ENCODE results near the gene SRGAP3.

SRGAP3 gene

GRCh38 chr3:9198261-9198660 lies 51.2 kb downstream of the SRGAP3 start:
- no peaks in the 10 kb centered on the region for H3K9me3 ChIP-seq
- no peak for DNase-seq (ENCODE audit: low spot score in 2 of 2)
- H3K36me3 ChIP-seq (replicated peaks) = no peaks in the 10 kb centered on the region
- in situ Hi-C loops (cut with MboI; ENCODE audit: low sequenced_read_pairs) = no loop called here
- no peaks in the 10 kb centered on the region for H3K27me3 ChIP-seq (ENCODE audit: low read depth)
- H3K4me3 ChIP-seq = no peak overlapping the region
- H3K4me1 ChIP-seq = peaks cover 11% of the 10 kb centered on the region

GRCh38 chr3:9196020-9196419 lies 53.4 kb downstream of the SRGAP3 start:
- no peaks in the 10 kb centered on the region for H3K9me3 ChIP-seq
- H3K36me3 ChIP-seq (replicated peaks) = no peaks in the 10 kb centered on the region
- no peaks in the 10 kb centered on the region for H3K4me1 ChIP-seq
- DNase-seq (ENCODE audit: low spot score in 2 of 2) = peak in 1 of 2 experiments; percentile 47
- H3K27me3 ChIP-seq (ENCODE audit: low read depth) = no peaks in the 10 kb centered on the region
- H3K4me3 ChIP-seq = no peak overlapping the region
- in situ Hi-C loops (cut with MboI; ENCODE audit: low sequenced_read_pairs) = no loop called here

GRCh38 chr3:9195390-9195789 lies 54.1 kb downstream of the SRGAP3 start:
- in situ Hi-C loops (cut with MboI; ENCODE audit: low sequenced_read_pairs) = no loop called here
- Histone ChIP-seq H3K9me3 (no peaks in the 10 kb centered on the region), H3K4me3 (no peak overlapping the region), H3K36me3 (replicated peaks) (no peaks in the 10 kb centered on the region), H3K27me3 (ENCODE audit: low read depth) (no peaks in the 10 kb centered on the region), H3K4me1 (no peaks in the 10 kb centered on the region)
- DNase-seq (ENCODE audit: low spot score in 2 of 2) = no peak

DNA sequence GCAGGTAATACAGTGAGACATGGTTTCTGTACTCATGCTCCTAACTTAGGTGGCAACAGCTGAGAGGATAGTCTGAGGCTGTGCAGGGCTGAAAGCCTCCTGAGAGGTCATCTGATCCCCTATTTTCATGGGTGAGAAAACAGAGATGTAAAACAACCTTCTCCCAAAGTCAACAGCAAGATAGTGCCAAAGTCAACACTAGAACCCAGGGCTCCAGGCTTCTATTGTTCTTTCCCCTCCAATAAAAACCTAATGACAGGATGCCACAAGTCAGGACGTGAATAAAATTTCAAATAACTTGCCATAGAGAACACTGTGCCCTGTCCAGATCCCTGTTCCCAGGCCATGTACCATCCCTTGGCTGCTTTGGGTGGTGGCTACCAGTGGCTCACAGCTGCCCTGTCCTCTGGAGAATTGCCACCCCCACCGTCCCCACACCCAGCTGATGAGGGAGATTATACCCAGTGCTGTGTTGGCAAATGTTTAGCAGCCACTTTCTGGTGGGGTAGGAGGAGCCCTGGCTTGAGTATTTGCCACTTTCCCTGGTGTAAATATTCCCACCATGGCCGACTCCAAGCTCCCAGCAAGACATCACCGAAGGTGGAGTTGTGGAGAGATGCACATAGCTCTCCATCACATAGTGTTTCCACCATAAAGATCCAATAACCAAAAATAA lies 54.8 kb downstream of the SRGAP3 start:
- no peak for DNase-seq (ENCODE audit: low spot score in 2 of 2)
- in situ Hi-C loops (cut with MboI; ENCODE audit: low sequenced_read_pairs) = no loop called here
- H3K4me1 ChIP-seq = no peaks in the 10 kb centered on the region
- no peak overlapping the region for H3K4me3 ChIP-seq
- no peaks in the 10 kb centered on the region for H3K27me3 ChIP-seq (ENCODE audit: low read depth)
- H3K9me3 ChIP-seq = no peaks in the 10 kb centered on the region
- H3K36me3 ChIP-seq (replicated peaks) = no peaks in the 10 kb centered on the region

DNA sequence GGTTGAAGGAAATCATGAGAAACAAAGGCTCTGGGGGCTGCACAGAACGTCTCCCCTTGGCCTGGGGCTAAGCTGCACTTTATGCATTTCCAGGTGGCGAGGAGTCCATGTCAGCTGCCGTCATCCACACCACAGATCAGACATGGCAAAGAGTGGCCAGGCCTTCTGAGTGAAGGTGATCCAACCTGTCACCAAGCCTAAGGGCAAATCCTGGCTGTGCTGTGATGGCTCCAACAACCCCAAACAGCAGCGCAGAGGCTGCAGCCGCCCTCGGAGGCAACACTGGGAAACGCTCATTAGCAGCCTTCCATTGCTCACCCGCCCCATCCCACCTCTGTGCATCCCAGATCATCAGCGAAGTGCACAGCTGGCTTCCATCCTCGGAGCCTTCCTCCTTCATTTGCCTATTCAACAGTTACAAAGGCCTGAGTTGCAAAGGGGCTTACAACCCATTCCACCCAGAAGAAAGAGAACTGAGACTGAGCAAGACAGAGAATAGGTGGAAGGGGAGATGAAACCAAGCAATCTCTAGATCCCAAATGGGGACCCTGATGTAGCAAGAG lies 55.7 kb downstream of the SRGAP3 start:
- H3K27me3 ChIP-seq (ENCODE audit: low read depth) = no peaks in the 10 kb centered on the region
- no peaks in the 10 kb centered on the region for H3K36me3 ChIP-seq (replicated peaks)
- H3K4me3 ChIP-seq = no peak overlapping the region
- in situ Hi-C loops (cut with MboI; ENCODE audit: low sequenced_read_pairs) = no loop called here
- no peak for DNase-seq (ENCODE audit: low spot score in 2 of 2)
- no peaks in the 10 kb centered on the region for H3K9me3 ChIP-seq
- no peaks in the 10 kb centered on the region for H3K4me1 ChIP-seq

DNA sequence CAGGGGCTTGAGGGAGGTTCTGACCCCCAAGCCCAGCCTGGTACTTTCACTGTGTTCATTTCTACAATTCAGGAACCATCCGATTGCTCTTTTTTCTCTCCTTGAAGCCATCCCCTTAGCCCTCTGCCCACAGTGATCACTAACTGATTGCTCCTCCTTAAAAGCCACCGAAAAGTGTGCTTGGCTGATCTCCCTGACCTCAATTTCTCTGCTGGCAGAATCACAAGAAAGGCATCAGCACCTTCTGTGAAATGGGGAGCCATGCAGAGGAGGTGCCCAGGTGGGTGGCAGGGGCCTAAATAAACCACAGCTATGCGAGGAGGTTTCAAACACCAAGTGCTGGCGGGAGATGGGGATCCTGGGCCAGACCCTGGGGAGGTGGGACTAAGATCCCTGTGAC lies 56.2 kb downstream of the SRGAP3 start:
- in situ Hi-C loops (cut with MboI; ENCODE audit: low sequenced_read_pairs) = no loop called here
- H3K27me3 ChIP-seq (ENCODE audit: low read depth) = no peaks in the 10 kb centered on the region
- H3K4me1 ChIP-seq = no peaks in the 10 kb centered on the region
- no peak for DNase-seq (ENCODE audit: low spot score in 2 of 2)
- H3K9me3 ChIP-seq = no peaks in the 10 kb centered on the region
- H3K36me3 ChIP-seq (replicated peaks) = no peaks in the 10 kb centered on the region
- no peak overlapping the region for H3K4me3 ChIP-seq

GRCh38 chr3:9192248-9193025 lies 57.0 kb downstream of the SRGAP3 start:
- no peak overlapping the region for H3K4me3 ChIP-seq
- in situ Hi-C loops (cut with MboI; ENCODE audit: low sequenced_read_pairs) = no loop called here
- no peak for DNase-seq (ENCODE audit: low spot score in 2 of 2)

GRCh38 chr3:9190276-9190675 lies 59.2 kb downstream of the SRGAP3 start:
- H3K9me3 ChIP-seq = no peaks in the 10 kb centered on the region
- H3K4me1 ChIP-seq = no peaks in the 10 kb centered on the region
- H3K4me3 ChIP-seq = no peak overlapping the region
- H3K36me3 ChIP-seq (replicated peaks) = no peaks in the 10 kb centered on the region
- no peaks in the 10 kb centered on the region for H3K27me3 ChIP-seq (ENCODE audit: low read depth)
- no peak for DNase-seq (ENCODE audit: low spot score in 2 of 2)
- in situ Hi-C loops (cut with MboI; ENCODE audit: low sequenced_read_pairs) = no loop called here

More at GRCh38 chr3:9192248-9193025, 57.0 kb downstream of the SRGAP3 start:
- Histone ChIP-seq H3K4me1 (no peaks in the 10 kb centered on the region), H3K36me3 (replicated peaks) (no peaks in the 10 kb centered on the region), H3K27me3 (ENCODE audit: low read depth) (no peaks in the 10 kb centered on the region), H3K9me3 (no peaks in the 10 kb centered on the region)

- in situ Hi-C loops (cut with MboI; ENCODE audit: low sequenced_read_pairs) = no loop called here
- no peaks in the 10 kb centered on the region for H3K36me3 ChIP-seq (replicated peaks)
Observed at GRCh38 chr3:9188583-9188982, 60.9 kb downstream of the SRGAP3 start.

GRCh38 chr3:9185701-9186100 lies 63.7 kb downstream of the SRGAP3 start:
- Histone ChIP-seq H3K4me3 (no peak overlapping the region), H3K9me3 (no peaks in the 10 kb centered on the region), H3K4me1 (no peaks in the 10 kb centered on the region), H3K36me3 (replicated peaks) (no peaks in the 10 kb centered on the region), H3K27me3 (ENCODE audit: low read depth) (no peaks in the 10 kb centered on the region)
- in situ Hi-C loops (cut with MboI; ENCODE audit: low sequenced_read_pairs) = no loop called here
- no peak for DNase-seq (ENCODE audit: low spot score in 2 of 2)

More at GRCh38 chr3:9188583-9188982, 60.9 kb downstream of the SRGAP3 start:
- no peak for DNase-seq (ENCODE audit: low spot score in 2 of 2)
- H3K27me3 ChIP-seq (ENCODE audit: low read depth) = no peaks in the 10 kb centered on the region
- H3K4me3 ChIP-seq = no peak overlapping the region
- no peaks in the 10 kb centered on the region for H3K9me3 ChIP-seq
- H3K4me1 ChIP-seq = no peaks in the 10 kb centered on the region

- no peak overlapping the region for H3K4me3 ChIP-seq
- H3K9me3 ChIP-seq = no peaks in the 10 kb centered on the region
- no peaks in the 10 kb centered on the region for H3K27me3 ChIP-seq (ENCODE audit: low read depth)
- no peak for DNase-seq (ENCODE audit: low spot score in 2 of 2)
- no peaks in the 10 kb centered on the region for H3K4me1 ChIP-seq
- in situ Hi-C loops (cut with MboI; ENCODE audit: low sequenced_read_pairs) = no loop called here
- no peaks in the 10 kb centered on the region for H3K36me3 ChIP-seq (replicated peaks)
Observed at GRCh38 chr3:9185046-9185445, 64.4 kb downstream of the SRGAP3 start.

GRCh38 chr3:9184461-9184835 lies 65.0 kb downstream of the SRGAP3 start:
- Histone ChIP-seq H3K4me1 (no peaks in the 10 kb centered on the region), H3K9me3 (no peaks in the 10 kb centered on the region), H3K4me3 (no peak overlapping the region), H3K36me3 (replicated peaks) (no peaks in the 10 kb centered on the region), H3K27me3 (ENCODE audit: low read depth) (no peaks in the 10 kb centered on the region)
- in situ Hi-C loops (cut with MboI; ENCODE audit: low sequenced_read_pairs) = no loop called here
- no peak for DNase-seq (ENCODE audit: low spot score in 2 of 2)

GRCh38 chr3:9183811-9184460 lies 65.5 kb downstream of the SRGAP3 start:
- H3K9me3 ChIP-seq = no peaks in the 10 kb centered on the region
- H3K4me1 ChIP-seq = no peaks in the 10 kb centered on the region
- no peak for DNase-seq (ENCODE audit: low spot score in 2 of 2)
- H3K36me3 ChIP-seq (replicated peaks) = no peaks in the 10 kb centered on the region
- H3K27me3 ChIP-seq (ENCODE audit: low read depth) = no peaks in the 10 kb centered on the region
- in situ Hi-C loops (cut with MboI; ENCODE audit: low sequenced_read_pairs) = no loop called here
- H3K4me3 ChIP-seq = no peak overlapping the region

GRCh38 chr3:9183011-9183410 lies 66.4 kb downstream of the SRGAP3 start:
- Histone ChIP-seq H3K9me3 (no peaks in the 10 kb centered on the region), H3K4me1 (no peaks in the 10 kb centered on the region), H3K36me3 (replicated peaks) (no peaks in the 10 kb centered on the region), H3K27me3 (ENCODE audit: low read depth) (no peaks in the 10 kb centered on the region), H3K4me3 (no peak overlapping the region)
- in situ Hi-C loops (cut with MboI; ENCODE audit: low sequenced_read_pairs) = no loop called here
- no peak for DNase-seq (ENCODE audit: low spot score in 2 of 2)
